Duodenal mucosa (tissue), 2 donors: Measurements from ENCODE around the gene MAPK8IP1.
"Not testable (repeated sequence)": the region's sequence is repeated elsewhere in the genome, so short reads cannot be mapped to it uniquely, and the experiment has no call there.

Source experiments
- H3K27ac ChIP-seq: one replicate; pipeline ENCODE4 v1.7.0; 2013; ENCODE audit warnings: low read depth, low read length
- H3K27me3 ChIP-seq, 2 donors: one replicate each; pipeline ENCODE4 v1.7.0; 2013; ENCODE audit warnings: low read length in 2 of 2, control low read depth in 1 of 2; ENCODE audit not compliant: insufficient read depth in 2 of 2, control insufficient read depth in 1 of 2
- H3K36me3 ChIP-seq, 2 donors: one replicate each; pipeline ENCODE4 v1.7.0; 2013; ENCODE audit warnings: low read length in 2 of 2, control low read depth in 1 of 2; ENCODE audit not compliant: insufficient read depth in 2 of 2, control insufficient read depth in 1 of 2
- H3K4me1 ChIP-seq, 2 donors: one replicate each; pipeline ENCODE4 v1.7.0; 2013; ENCODE audit warnings: low read length in 2 of 2, control low read depth in 1 of 2; ENCODE audit not compliant: insufficient read depth in 2 of 2, control insufficient read depth in 1 of 2
- H3K4me3 ChIP-seq, 2 donors: one replicate each; pipeline ENCODE4 v1.7.0; 2013; ENCODE audit warnings: low read length in 2 of 2, low read depth in 1 of 2
- H3K9ac ChIP-seq, 2 donors: one replicate each; pipeline ENCODE4 v1.7.0; 2013; ENCODE audit warnings: low read length in 2 of 2, low read depth in 1 of 2
- H3K9me3 ChIP-seq, 2 donors: one replicate each; pipeline ENCODE4 v1.7.0; 2013; ENCODE audit warnings: low read length in 2 of 2, control low read depth in 1 of 2; ENCODE audit not compliant: control insufficient read depth in 1 of 2

The MAPK8IP1 gene

GRCh38 chr11:45885274-45885920 lies at the start of gene MAPK8IP1:
Gene MAPK8IP1, plus strand, starts transcription at chr11:45885651. Its CDS starts 170 bp downstream, at chr11:45885821.
- Histone ChIP-seq H3K9ac (no peak within 1 kb of the TSS), H3K27ac (no peak within 1 kb of the TSS)

GRCh38 chr11:45839204-45839603 lies 46.2 kb upstream of the MAPK8IP1 start:
- peaks cover 4 to 13% of the 10 kb centered on the region in 2 donors for H3K4me1 ChIP-seq
- no peaks in the 10 kb centered on the region for H3K36me3 ChIP-seq
- no peaks in the 10 kb centered on the region for H3K9me3 ChIP-seq
- no peak overlapping the region for H3K4me3 ChIP-seq
- H3K27ac ChIP-seq, result no peak overlapping the region
- no peaks in the 10 kb centered on the region for H3K27me3 ChIP-seq
- H3K9ac ChIP-seq, result no peak overlapping the region

More at GRCh38 chr11:45885274-45885920, at the start of gene MAPK8IP1:
- Histone ChIP-seq H3K36me3 (peaks cover 17 to 26% of the 10 kb centered on the region in 2 donors), H3K9me3 (no peaks in the 10 kb centered on the region), H3K27me3 (no peaks in the 10 kb centered on the region), H3K4me1 (peaks cover 0 to 3% of the 10 kb centered on the region in 2 donors), H3K4me3 (peak within 1 kb of the TSS; percentile 45 to 51)

- H3K9me3 ChIP-seq, H3K36me3 ChIP-seq, H3K27me3 ChIP-seq, H3K9ac ChIP-seq, H3K27ac ChIP-seq, H3K4me3 ChIP-seq: not testable (repeated sequence)
- peaks cover 4 to 13% of the 10 kb centered on the region in 2 donors for H3K4me1 ChIP-seq
Measured at GRCh38 chr11:45840251-45840650, 45.2 kb upstream of the MAPK8IP1 start.

GRCh38 chr11:45843158-45843924 lies 42.1 kb upstream of the MAPK8IP1 start:
- Histone ChIP-seq H3K27ac (peak overlapping the region; percentile 88), H3K27me3 (no peaks in the 10 kb centered on the region), H3K9ac (peak overlapping the region; percentile 48 to 50)

GRCh38 chr11:45844822-45845578 lies 40.5 kb upstream of the MAPK8IP1 start:
- peaks cover 31 to 33% of the 10 kb centered on the region in 2 donors for H3K4me1 ChIP-seq
- H3K4me3 ChIP-seq, result no peak overlapping the region
- H3K9ac ChIP-seq, result no peak overlapping the region
- H3K36me3 ChIP-seq, result no peaks in the 10 kb centered on the region
- no peaks in the 10 kb centered on the region for H3K27me3 ChIP-seq
- H3K9me3 ChIP-seq, result no peaks in the 10 kb centered on the region
- H3K27ac ChIP-seq, result no peak overlapping the region

More at GRCh38 chr11:45843158-45843924, 42.1 kb upstream of the MAPK8IP1 start:
- Histone ChIP-seq H3K4me3 (peak overlapping the region; percentile 62 to 68), H3K36me3 (no peaks in the 10 kb centered on the region), H3K4me1 (peaks cover 17 to 22% of the 10 kb centered on the region in 2 donors), H3K9me3 (no peaks in the 10 kb centered on the region)

GRCh38 chr11:45846174-45846675 lies 39.2 kb upstream of the MAPK8IP1 start:
- Histone ChIP-seq H3K27me3 (no peaks in the 10 kb centered on the region), H3K36me3 (no peaks in the 10 kb centered on the region), H3K9me3 (no peaks in the 10 kb centered on the region), H3K4me1 (peaks cover 42% of the 10 kb centered on the region in 2 donors), H3K4me3 (peak overlapping the region; percentile 63 to 67), H3K27ac (peak overlapping the region; percentile 86), H3K9ac (peak overlapping the region; percentile 40 to 67)

- H3K4me3 ChIP-seq, result peak within 1 kb of the TSS; percentile 88 to 97
- H3K36me3 ChIP-seq, result no peaks in the 10 kb centered on the region
- H3K27ac ChIP-seq, result peak within 1 kb of the TSS; percentile 92
- H3K9me3 ChIP-seq, result no peaks in the 10 kb centered on the region
- H3K27me3 ChIP-seq, result no peaks in the 10 kb centered on the region
- peaks cover 48 to 49% of the 10 kb centered on the region in 2 donors for H3K4me1 ChIP-seq
- H3K9ac ChIP-seq, result peak within 1 kb of the TSS; percentile 91 to 95
Measured at GRCh38 chr11:45846974-45847910, 38.2 kb upstream of the MAPK8IP1 start, which contains the start of gene CRY2. Gene CRY2, plus strand, starts transcription at chr11:45847475. Its CDS starts 16 bp downstream, at chr11:45847491.

GRCh38 chr11:45847911-45848316 lies 37.5 kb upstream of the MAPK8IP1 start:
- Histone ChIP-seq H3K4me1 (peaks cover 49 to 54% of the 10 kb centered on the region in 2 donors), H3K9ac (peak overlapping the region; percentile 91 to 95), H3K36me3 (no peaks in the 10 kb centered on the region), H3K4me3 (peak overlapping the region; percentile 88 to 97), H3K27ac (peak overlapping the region; percentile 92), H3K9me3 (no peaks in the 10 kb centered on the region), H3K27me3 (no peaks in the 10 kb centered on the region)

GRCh38 chr11:45848654-45849081 lies 36.8 kb upstream of the MAPK8IP1 start:
- Histone ChIP-seq H3K9me3 (no peaks in the 10 kb centered on the region), H3K4me3 (peak overlapping the region; percentile 88 to 97), H3K27me3 (no peaks in the 10 kb centered on the region), H3K36me3 (no peaks in the 10 kb centered on the region), H3K4me1 (peaks cover 49 to 52% of the 10 kb centered on the region in 2 donors), H3K9ac (peak overlapping the region; percentile 91 to 95), H3K27ac (no peak overlapping the region)
